Stimulated activated memory B cell treated with anti-CD40 and anti-IgM and Interleukin-4, amounts not matched to agents 10 μg/mL and 1 μg/mL and 100 μg/mL, for 72 hours (primary cell): ENCODE data around the gene PLPP2.

Experiments
- ATAC-seq: fragments of 150-1000 bp; cut with Tn5 transposase; 2 replicates; pipeline ENCODE4 v1.10.0; 2021
- H3K27ac Mint-ChIP-seq: one replicate; pipeline ENCODE4 v1.8.0; 2022; ENCODE audit warnings: mild to moderate bottlenecking, mixed read lengths
- H3K27me3 Mint-ChIP-seq: one replicate; pipeline ENCODE4 v1.8.0; 2022; ENCODE audit warnings: mixed read lengths
- H3K36me3 Mint-ChIP-seq: one replicate; pipeline ENCODE4 v1.8.0; 2022; ENCODE audit warnings: mixed read lengths
- H3K4me1 Mint-ChIP-seq: one replicate; pipeline ENCODE4 v1.8.0; 2022; ENCODE audit warnings: mixed read lengths
- H3K4me3 Mint-ChIP-seq: one replicate; pipeline ENCODE4 v1.8.0; 2022; ENCODE audit warnings: mild to moderate bottlenecking, moderate library complexity, mixed read lengths
- H3K9me3 Mint-ChIP-seq: one replicate; pipeline ENCODE4 v1.8.0; 2022; ENCODE audit warnings: mixed read lengths

Gene PLPP2

DNA sequence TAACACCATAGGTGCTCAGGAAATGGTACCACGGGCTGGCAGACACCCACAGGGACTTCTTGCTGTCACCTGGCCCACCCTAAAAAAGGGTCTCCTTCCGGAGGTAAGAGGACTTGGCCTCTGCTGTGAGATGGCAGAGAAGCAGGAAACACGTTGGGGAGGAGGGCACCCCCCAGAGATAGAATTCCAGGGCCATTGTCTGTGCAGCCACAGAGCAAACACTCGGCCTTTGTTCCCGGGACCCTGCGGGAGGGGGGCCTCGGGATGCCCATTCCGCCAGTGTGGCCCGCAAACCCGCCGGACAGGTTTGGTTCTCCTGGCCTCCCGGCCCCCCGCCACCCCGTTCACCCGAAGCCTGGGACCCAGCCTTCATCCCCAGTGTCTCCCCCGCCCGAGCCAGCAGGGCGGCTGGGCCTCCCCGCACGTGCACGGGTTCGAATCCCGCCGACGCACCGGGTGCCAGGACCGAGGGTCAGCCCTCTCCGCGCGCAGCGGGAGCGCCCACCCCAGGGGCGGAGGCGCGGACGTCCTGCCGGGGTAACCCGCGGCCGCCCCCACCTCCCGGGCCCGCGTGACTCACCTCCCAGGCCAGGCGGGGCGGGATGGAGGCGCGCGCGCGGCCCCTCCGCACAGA lies 714 bp downstream of the PLPP2 start:
- Mint-ChIP-seq H3K9me3 (no peaks in the 10 kb centered on the region), H3K27me3 (peaks cover 72% of the 10 kb centered on the region), H3K36me3 (no peaks in the 10 kb centered on the region), H3K4me1 (peaks cover 15% of the 10 kb centered on the region), H3K4me3 (no peak overlapping the region), H3K27ac (no peak overlapping the region)
- ATAC-seq, result no peak

DNA sequence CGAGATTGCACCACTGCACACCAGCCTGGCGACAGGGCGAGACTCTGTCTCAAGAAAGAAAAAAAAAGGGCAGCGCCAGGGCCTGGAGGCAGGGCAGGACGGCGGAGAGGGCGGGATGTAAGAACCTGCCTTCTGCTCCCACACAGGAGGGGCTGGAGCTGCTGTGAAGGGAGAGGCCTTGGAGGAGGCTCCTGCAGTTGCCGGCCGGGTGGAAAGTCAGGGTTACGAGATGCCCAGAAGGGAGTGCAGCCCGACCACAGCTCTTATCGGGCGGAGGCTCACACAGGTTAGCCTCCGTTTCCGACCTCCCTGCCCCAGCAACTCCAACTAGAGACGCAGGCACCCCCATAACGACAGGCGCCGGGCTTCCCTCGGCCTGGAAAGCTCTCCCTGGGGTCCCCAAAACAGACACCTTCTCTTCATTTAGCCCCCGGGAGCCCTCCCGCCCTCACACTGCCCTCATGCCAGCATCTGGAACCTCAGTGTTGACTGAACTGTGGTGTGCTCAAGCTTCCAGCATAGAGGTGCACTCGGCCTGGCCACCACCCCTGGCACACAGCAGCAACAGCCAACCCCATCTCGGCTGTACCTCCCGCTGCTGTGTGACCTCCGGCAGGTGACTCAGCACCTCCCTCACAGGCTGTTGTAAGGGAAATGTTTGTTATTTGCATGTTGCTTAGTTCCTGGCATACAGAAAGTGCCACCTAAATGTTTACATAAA lies 1.4 kb downstream of the PLPP2 start:
- Mint-ChIP-seq H3K27ac (no peak overlapping the region), H3K4me3 (no peak overlapping the region), H3K36me3 (no peaks in the 10 kb centered on the region), H3K9me3 (no peaks in the 10 kb centered on the region), H3K4me1 (peaks cover 13% of the 10 kb centered on the region), H3K27me3 (peaks cover 67% of the 10 kb centered on the region)
- no peak for ATAC-seq

DNA sequence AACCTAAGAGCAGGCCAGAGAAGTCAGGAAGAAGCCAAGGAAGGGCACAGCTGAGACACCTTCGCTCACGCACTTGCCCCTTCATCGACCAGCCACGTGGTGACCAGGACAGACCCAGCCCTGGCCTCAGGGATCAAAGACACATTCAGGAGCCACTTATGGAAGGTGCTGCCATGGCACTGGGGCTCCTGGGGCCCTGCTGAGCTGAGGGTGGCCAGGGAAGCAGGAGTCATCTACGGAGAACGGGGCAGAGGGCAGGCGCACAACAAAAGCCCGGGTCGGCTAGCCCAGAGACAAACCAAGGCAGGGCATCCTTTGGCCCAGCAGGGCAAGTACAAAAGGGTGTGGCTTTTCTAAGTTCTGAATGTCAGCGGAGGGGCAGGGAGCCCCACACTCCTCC lies 2.3 kb downstream of the PLPP2 start:
- Mint-ChIP-seq H3K4me3 (no peak overlapping the region), H3K27ac (no peak overlapping the region), H3K36me3 (no peaks in the 10 kb centered on the region), H3K27me3 (peaks cover 67% of the 10 kb centered on the region), H3K9me3 (no peaks in the 10 kb centered on the region), H3K4me1 (peaks cover 4% of the 10 kb centered on the region)
- no peak for ATAC-seq

DNA sequence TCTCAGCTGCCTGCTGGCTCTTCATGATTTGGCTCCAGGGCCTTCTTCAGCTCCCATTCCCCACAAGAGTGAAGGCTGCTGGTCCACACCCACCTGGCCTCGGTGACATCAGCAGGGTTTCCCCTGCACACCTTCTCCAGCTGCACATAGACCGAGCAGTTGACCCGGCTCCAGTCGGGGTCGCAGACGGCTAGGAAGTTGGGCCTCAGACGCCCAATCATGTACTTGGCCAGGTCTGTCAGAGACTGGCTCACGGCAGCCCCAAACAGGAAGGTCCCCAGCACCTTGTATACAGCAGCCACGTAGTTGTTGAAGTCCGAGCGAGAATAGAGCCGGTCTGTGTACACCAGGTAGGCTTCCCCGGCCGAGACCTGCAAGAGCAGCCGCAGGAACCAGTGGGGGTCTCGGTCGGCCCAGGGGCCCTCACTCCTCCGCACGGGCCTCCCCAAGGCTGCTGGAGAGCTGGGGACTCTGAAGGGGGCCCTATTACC lies 3.8 kb downstream of the PLPP2 start:
- Mint-ChIP-seq H3K27me3 (peaks cover 64% of the 10 kb centered on the region), H3K27ac (no peak overlapping the region), H3K36me3 (no peaks in the 10 kb centered on the region), H3K4me3 (no peak overlapping the region), H3K4me1 (no peaks in the 10 kb centered on the region), H3K9me3 (no peaks in the 10 kb centered on the region)
- ATAC-seq, result no peak

DNA sequence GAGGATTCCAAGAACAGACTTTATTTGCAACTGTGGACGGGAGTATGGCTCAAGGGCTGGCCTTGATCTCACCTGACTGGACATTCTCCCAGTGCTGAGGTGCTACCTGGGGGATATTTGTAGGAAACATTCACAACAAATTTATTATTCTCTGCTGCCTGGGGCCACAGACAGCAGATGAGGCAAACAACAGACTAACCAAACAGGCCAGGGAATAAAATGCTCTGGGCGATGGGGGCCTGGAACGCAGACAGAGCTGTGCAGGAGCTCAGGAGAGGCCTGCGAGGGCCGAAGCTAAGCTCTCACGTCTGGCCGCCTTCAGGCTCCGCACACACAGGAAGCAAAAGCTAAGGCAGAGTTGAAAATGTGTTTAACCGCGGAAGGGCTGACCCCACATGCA lies 7.8 kb downstream of the PLPP2 start:
- H3K36me3 Mint-ChIP-seq, result no peaks in the 10 kb centered on the region
- no peak overlapping the region for H3K27ac Mint-ChIP-seq
- peaks cover 60% of the 10 kb centered on the region for H3K27me3 Mint-ChIP-seq
- no peak overlapping the region for H3K4me3 Mint-ChIP-seq
- ATAC-seq, result no peak
- no peaks in the 10 kb centered on the region for H3K9me3 Mint-ChIP-seq
- no peaks in the 10 kb centered on the region for H3K4me1 Mint-ChIP-seq

DNA sequence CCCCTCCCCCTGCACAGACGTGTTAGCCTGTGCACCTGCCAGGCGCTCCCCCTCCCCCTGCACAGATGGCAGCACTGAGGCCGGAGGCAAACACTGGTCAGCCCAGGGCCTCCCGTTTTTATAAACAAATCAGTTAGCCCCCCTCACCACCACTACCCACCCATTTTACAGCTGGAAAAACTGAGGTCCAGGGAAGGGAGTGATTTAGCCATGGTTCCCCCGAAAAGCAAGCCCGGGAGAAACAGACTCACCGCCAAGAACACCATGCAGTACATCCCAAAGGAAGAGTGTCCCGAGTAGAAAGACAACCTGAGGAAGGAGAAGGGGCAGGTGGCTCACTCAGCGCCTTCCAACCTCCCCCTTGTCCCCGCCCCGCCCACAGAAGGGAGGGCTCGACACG lies 8.7 kb downstream of the PLPP2 start:
- Mint-ChIP-seq H3K4me1 (no peaks in the 10 kb centered on the region), H3K36me3 (no peaks in the 10 kb centered on the region), H3K4me3 (no peak overlapping the region), H3K27me3 (peaks cover 56% of the 10 kb centered on the region), H3K27ac (no peak overlapping the region), H3K9me3 (no peaks in the 10 kb centered on the region)
- ATAC-seq, result no peak

DNA sequence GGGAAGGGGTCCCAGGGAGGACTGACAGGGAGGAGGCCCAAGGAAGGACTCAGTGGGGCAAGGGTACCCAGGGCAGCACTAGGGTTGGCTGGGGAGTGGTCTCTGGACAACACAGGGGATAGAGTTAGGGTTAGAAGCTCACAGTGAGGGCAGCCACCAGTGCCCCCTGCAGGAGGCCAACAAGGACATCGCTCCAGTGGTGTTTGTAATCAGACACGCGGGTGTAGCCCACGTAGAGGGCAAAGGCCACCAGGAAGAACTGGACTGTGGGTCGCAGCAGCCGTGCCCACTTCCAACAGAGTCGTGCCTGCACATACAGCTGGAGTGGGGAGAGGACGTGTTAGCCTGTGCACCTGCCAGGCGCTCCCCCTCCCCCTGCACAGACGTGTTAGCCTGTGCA lies 9.2 kb downstream of the PLPP2 start:
- no peak for ATAC-seq
- no peaks in the 10 kb centered on the region for H3K4me1 Mint-ChIP-seq
- H3K9me3 Mint-ChIP-seq, result no peaks in the 10 kb centered on the region
- H3K4me3 Mint-ChIP-seq, result no peak overlapping the region
- peaks cover 56% of the 10 kb centered on the region for H3K27me3 Mint-ChIP-seq
- no peak overlapping the region for H3K27ac Mint-ChIP-seq
- H3K36me3 Mint-ChIP-seq, result no peaks in the 10 kb centered on the region

DNA sequence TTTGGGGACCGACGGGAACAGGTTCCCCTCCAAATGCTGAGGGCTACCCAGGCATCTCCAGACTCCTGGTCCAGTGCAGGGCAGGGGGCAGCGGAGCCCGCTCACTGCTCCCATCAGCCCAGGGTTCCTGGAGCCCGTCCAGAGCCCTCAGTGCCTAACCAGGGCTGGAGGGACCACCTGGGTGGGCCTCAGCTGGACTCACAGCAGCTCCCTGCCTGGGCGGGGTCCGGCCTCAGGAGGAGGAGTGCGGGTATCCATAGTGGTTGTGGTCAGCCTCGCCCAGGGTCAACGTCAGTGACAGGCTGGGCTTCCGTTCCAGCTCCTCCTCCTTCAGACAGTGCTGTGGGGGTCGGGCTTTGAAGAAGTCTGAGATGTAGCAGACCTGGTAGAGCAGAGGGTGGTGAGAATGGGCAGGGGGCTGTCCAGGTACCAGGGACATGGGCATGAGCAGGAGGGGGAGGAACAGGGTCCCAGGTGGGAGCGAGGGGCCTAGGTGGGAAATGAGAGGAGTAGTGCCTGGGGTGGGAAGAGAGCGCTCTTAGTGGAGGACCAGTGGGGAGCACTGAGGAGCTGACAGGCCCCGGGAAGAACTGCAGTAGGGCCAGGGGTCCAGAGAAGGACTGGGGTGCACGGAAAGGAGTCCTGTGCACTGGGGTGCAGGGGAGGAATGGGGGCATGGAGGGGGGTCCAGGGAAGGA lies 9.9 kb downstream of the PLPP2 start:
- no peaks in the 10 kb centered on the region for H3K36me3 Mint-ChIP-seq

DNA sequence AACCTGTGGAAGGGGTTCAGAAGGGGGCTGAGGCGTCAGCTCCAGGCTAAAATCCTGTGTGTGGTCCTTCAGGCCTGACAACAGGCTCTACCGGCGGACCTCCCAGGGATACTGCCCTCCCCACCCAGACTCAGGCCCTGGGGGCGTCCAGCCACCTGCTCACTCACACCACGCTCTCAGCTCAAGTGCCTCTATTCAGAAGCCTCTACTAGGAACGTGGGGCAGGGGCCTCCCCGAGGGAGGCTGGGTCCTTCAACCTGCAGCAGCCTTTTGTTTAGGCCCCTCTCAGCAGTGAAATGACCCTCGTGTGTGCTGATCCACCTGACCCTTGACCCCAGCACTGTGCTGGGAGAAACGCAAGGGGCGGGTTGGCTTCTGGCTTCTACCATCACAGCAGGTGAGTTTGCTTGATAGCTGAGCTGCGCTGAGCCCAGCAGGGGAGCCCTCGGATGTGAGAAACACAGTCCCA lies 10.6 kb downstream of the PLPP2 start:
- ATAC-seq, result no peak

More for the DNA sequence above, 9.9 kb downstream of the PLPP2 start:
- no peak for ATAC-seq
- H3K27ac Mint-ChIP-seq, result no peak overlapping the region
- H3K27me3 Mint-ChIP-seq, result peaks cover 59% of the 10 kb centered on the region
- H3K4me3 Mint-ChIP-seq, result no peak overlapping the region
- no peaks in the 10 kb centered on the region for H3K4me1 Mint-ChIP-seq
- no peaks in the 10 kb centered on the region for H3K9me3 Mint-ChIP-seq

DNA sequence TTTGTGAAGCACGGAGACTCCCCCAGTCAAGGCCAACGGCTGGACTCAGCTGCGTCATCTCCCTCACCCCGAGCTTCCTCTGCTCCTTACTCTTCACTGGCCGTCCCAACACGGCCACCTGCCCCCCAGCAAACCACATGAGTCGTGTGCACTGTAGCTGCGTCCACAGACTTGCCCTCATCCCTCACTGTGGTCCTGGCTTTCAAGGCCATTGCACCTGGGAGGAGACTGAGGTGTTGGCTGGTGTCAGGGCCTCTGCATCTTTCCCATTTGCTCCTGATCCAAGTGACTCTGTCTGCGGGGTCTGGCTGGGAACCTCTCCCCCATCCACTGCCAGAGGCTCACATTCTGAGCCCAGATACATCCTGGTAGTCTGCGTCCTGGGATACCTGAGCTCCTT lies 11.5 kb downstream of the PLPP2 start:
- Mint-ChIP-seq H3K9me3 (no peaks in the 10 kb centered on the region), H3K4me1 (no peaks in the 10 kb centered on the region), H3K27ac (no peak overlapping the region), H3K4me3 (no peak overlapping the region), H3K27me3 (peaks cover 56% of the 10 kb centered on the region), H3K36me3 (no peaks in the 10 kb centered on the region)
- ATAC-seq, result no peak

More for the DNA sequence above, 10.6 kb downstream of the PLPP2 start:
- H3K9me3 Mint-ChIP-seq, result no peaks in the 10 kb centered on the region
- H3K4me3 Mint-ChIP-seq, result no peak overlapping the region
- no peaks in the 10 kb centered on the region for H3K36me3 Mint-ChIP-seq
- H3K4me1 Mint-ChIP-seq, result no peaks in the 10 kb centered on the region
- H3K27ac Mint-ChIP-seq, result no peak overlapping the region
- H3K27me3 Mint-ChIP-seq, result peaks cover 59% of the 10 kb centered on the region

DNA sequence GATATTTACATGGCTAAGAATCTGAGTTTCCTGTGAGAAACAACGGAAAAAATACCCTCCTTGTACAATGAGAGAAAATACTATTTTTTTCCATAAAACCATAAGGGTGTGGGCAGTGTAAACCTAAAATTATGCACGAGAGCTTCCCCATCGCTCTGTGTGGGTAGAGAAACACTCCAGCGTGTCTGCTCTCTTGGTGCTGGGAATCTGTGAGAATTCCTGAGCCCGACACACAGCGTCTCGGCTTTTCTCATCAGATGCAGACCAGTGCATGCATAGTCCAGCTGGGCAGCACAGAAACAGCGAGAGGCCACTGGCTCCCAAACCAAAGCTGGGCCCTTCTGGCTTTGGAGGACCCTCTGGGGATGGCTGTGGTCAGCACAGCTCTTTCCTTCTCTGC lies 12.0 kb downstream of the PLPP2 start:
- H3K36me3 Mint-ChIP-seq, result no peaks in the 10 kb centered on the region
- H3K9me3 Mint-ChIP-seq, result no peaks in the 10 kb centered on the region
- H3K27me3 Mint-ChIP-seq, result peaks cover 52% of the 10 kb centered on the region
- no peaks in the 10 kb centered on the region for H3K4me1 Mint-ChIP-seq
- ATAC-seq, result no peak
- H3K27ac Mint-ChIP-seq, result no peak overlapping the region
- H3K4me3 Mint-ChIP-seq, result no peak overlapping the region

DNA sequence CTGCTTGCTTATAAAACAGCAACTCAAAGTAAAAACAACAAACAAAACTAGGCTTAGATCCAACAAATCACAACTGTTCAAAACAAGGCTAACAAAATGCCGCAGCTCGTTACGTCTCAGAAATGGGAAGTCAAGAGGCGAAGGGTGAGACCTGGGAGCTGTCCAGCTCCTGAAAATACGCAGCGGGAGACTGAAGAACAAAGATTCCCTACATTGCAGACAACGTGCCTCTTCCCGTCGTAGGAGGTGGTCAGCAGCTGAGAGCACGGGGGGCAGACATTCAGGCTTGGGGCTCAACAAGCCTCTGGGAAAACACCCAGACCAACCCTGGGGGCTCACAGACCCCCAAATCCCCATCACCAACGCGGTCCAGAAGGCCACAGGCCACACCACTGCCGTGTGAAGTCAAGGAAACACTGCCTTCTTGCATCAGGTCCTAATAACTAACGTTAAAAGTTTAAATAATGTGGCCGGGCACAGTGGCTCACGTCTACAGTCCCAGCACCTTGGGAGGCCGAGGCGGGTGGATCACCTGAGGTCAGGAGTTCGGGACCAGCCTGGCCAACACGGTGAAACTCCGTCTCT lies 13.5 kb downstream of the PLPP2 start:
- Mint-ChIP-seq H3K27me3 (peaks cover 36% of the 10 kb centered on the region), H3K4me3 (no peak overlapping the region), H3K27ac (no peak overlapping the region), H3K36me3 (no peaks in the 10 kb centered on the region), H3K9me3 (no peaks in the 10 kb centered on the region), H3K4me1 (no peaks in the 10 kb centered on the region)
- no peak for ATAC-seq

DNA sequence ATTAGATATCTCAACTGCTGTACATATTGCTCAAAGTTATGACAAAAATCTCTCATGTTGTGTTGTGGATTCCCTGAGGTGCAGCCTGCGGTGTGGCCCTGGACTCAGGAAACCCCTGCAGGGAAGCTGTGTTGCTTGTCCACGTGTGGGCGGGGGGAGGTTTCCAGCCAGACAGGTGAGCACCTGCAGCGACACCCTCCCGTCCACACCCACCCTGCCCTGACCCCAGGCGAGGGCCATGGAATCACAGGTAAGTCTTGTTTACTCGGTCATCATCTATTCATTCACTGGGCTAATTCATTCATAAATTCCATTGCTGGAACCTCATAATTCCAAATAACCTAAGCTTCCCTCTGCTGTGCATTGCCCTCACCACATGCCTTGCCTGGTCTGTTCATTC lies 14.1 kb downstream of the PLPP2 start:
- Mint-ChIP-seq H3K27ac (no peak overlapping the region), H3K36me3 (no peaks in the 10 kb centered on the region), H3K9me3 (no peaks in the 10 kb centered on the region), H3K27me3 (peaks cover 36% of the 10 kb centered on the region), H3K4me3 (no peak overlapping the region), H3K4me1 (no peaks in the 10 kb centered on the region)
- ATAC-seq, result no peak

DNA sequence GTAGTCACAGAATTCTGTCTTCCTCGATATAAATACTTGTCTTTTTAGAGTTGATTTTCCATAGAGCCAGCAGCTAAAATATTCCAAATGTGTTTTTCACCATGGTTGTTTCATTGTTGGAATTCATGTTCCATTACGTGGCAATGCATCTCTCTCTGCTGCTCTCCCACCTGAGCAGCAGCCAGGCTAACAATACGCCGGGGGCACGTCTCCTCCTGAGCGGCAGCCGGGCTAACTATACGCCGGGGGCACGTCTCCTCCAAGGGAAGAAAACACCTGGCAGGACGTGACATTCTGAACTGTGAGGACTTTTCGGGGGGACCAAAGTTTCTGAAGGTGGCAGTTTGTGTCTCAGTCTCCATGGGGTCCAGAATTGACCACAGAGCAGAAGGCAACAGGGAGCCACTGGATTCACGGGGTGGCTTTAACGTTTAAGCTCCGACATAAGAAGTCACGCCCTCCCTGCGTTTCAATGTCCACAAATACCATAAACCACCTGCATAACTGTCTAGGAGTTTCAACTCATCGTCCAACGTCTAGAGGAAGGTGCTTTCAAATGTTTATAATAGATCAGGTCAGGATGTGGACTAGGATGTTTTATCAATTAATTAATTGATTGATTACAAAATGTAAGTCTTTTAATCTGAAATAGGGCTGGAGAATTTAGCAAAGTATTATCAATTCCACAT lies 15.1 kb downstream of the PLPP2 start:
- Mint-ChIP-seq H3K4me1 (no peaks in the 10 kb centered on the region), H3K27me3 (peaks cover 26% of the 10 kb centered on the region), H3K9me3 (no peaks in the 10 kb centered on the region), H3K4me3 (no peak overlapping the region), H3K36me3 (no peaks in the 10 kb centered on the region), H3K27ac (no peak overlapping the region)
- ATAC-seq, result no peak

DNA sequence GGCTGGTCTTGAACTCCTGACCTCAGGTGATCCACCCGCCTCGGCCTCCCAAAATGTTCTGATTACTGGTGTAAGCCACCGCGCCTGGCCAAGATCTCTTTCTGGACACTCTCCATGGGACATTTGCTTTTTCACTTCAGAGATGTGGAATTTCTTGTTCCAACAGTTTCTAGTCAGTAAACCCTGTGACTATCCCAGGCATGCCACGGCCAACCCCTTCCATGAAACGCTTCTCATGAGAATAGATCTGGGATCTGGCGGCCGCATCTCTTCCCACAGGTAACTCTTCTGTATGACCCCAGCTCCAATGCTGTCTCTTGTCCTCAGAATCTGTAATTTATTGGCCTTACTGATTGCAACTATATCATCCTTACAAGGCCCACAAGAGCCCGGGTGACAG lies 16.2 kb downstream of the PLPP2 start:
- H3K4me3 Mint-ChIP-seq, result no peak overlapping the region
- peaks cover 22% of the 10 kb centered on the region for H3K27me3 Mint-ChIP-seq
- H3K4me1 Mint-ChIP-seq, result no peaks in the 10 kb centered on the region
- H3K9me3 Mint-ChIP-seq, result no peaks in the 10 kb centered on the region
- no peak overlapping the region for H3K27ac Mint-ChIP-seq
- H3K36me3 Mint-ChIP-seq, result no peaks in the 10 kb centered on the region
- no peak for ATAC-seq
